Spleen (tissue), 11 donors: ENCODE measurements around the gene MDGA2. TPM values are rescaled to one million over a fixed set of nuclear protein-coding genes. Genes with fewer than 3 reads are reported as not detected.
"Not testable (repeated sequence)": the region's sequence is repeated elsewhere in the genome, so short reads cannot be mapped to it uniquely, and the experiment has no call there.

Source experiments
- DNase-seq: peaks from one replicate; pipeline ENCODE4 v3.0.0-alpha.2; 2020
- H3K27ac ChIP-seq, 8 donors: fragments of 200-600 bp; sonication (generic) in 7 of 8; 1 replicate in 4 of 8; 2 replicates in 4 of 8; pipeline versions ENCODE4 v1.5.0 to v1.8.0; 2016 to 2021; ENCODE audit warnings: inconsistent platforms in 4 of 8, mild to moderate bottlenecking in 4 of 8, moderate library complexity in 1 of 8
- H3K27me3 ChIP-seq, 7 donors: fragments of 200-600 bp; sonication (generic) in 6 of 7; replicated peaks in 1 of 7; 1 replicate in 4 of 7; 2 replicates in 3 of 7; pipeline versions ENCODE4 v1.5.0 to v1.8.0; 2016 to 2021; ENCODE audit warnings: inconsistent platforms in 3 of 7, mild to moderate bottlenecking in 1 of 7
- H3K36me3 ChIP-seq, 6 donors: fragments of 200-600 bp; sonication (generic) in 5 of 6; 1 replicate in 4 of 6; 2 replicates in 2 of 6; pipeline versions ENCODE4 v1.5.0 to v1.8.0; 2016 to 2021; ENCODE audit warnings: inconsistent platforms in 2 of 6
- H3K4me1 ChIP-seq, 6 donors: fragments of 200-600 bp; sonication (generic) in 5 of 6; 1 replicate in 3 of 6; 2 replicates in 3 of 6; pipeline versions ENCODE4 v1.5.0 to v1.8.0; 2016 to 2021; ENCODE audit warnings: inconsistent platforms in 3 of 6
- H3K4me3 ChIP-seq, 8 donors: fragments of 200-600 bp; sonication (generic) in 7 of 8; 1 replicate in 4 of 8; 2 replicates in 4 of 8; pipeline versions ENCODE4 v1.5.0 to v1.8.0; 2016 to 2021; ENCODE audit warnings: inconsistent platforms in 4 of 8, mild to moderate bottlenecking in 4 of 8, moderate library complexity in 2 of 8
- H3K9me3 ChIP-seq, 8 donors: fragments of 200-600 bp; sonication (generic) in 7 of 8; 1 replicate in 4 of 8; 2 replicates in 4 of 8; pipeline versions ENCODE4 v1.5.0 to v1.8.0; 2016 to 2021; ENCODE audit warnings: inconsistent platforms in 4 of 8
- POLR2A ChIP-seq, 3 donors: fragments of 450-650 bp; IDR thresholded peaks; one replicate each; pipeline ENCODE4 v1.5.1; 2017; ENCODE audit warnings: antibody characterized with exemption in 3 of 3, mild to moderate bottlenecking in 1 of 3
- POLR2AphosphoS5 ChIP-seq, 3 donors: sonication (generic); formaldehyde crosslinking; IDR thresholded peaks; one replicate each; pipeline ENCODE4 v1.5.1; 2017; ENCODE audit warnings: antibody characterized with exemption in 3 of 3
- WGBS, 5 donors: extraction: QIAGEN DNeasy Blood & Tissue Kit in 3 of 5; methylation state at CpG; one replicate each; pipeline versions ENCODE4 v1.1.5 to v1.1.7; 2013 to 2018; 5-methylcytosine and 5-hydroxymethylcytosine counted together
- intact Hi-C: fragments of 100-400 bp; cut with DNase I; formaldehyde crosslinking; loops from one replicate; pipeline ENCODE4 v1.15.0; 2023; ENCODE audit warnings: low total_unique reads
- polyA plus RNA-seq, 3 donors: library from polyadenylated mRNA; stranded (reverse); fragments of 200-250 nt; gene quantifications; one replicate each; pipeline ENCODE4 v1.2.1, GENCODE V29; 2013
- total RNA-seq, 7 donors: library from RNA; depleted of rRNA in 3 of 7; stranded (reverse); fragments of >200 nt in 3 of 7; fragmentation: NEBNext Ultra II Directional in 4 of 7; extraction: Animal tissue kit (Norgen Biotek cat#: 25700) in 4 of 7; gene quantifications; one replicate each; pipeline versions ENCODE4 v1.1.0 to v1.2.1, GENCODE V29; 2016 to 2021
- TF ChIP-seq, protein P1 (sequence below), 11 experiments: fragments of 200-600 bp in 7 of 11; fragments of 450-650 bp in 4 of 11; sonication (generic) in 4 of 11; IDR thresholded peaks in 8 of 11; conservative IDR thresholded peaks in 3 of 11; 1 replicate in 7 of 11; 2 replicates in 4 of 11; pipeline versions ENCODE4 v1.4.0 to v1.8.0; 2016 to 2021; ENCODE audit warnings: antibody characterized with exemption in 11 of 11, inconsistent platforms in 4 of 11, mild to moderate bottlenecking in 1 of 11
- donor health status: healthy with polysubstance abuse.
- donor health status: DM: no; HTN: no; CAD: no; lungs with moderate emphysema.
- donor health status: DM: no; HTN: no; CAD: no.
- donor health status: Bipolar disorder and iron deficiency.
- donor health status: healthy.
- donor health status: DM: no; HTN: no; CAD: no.
- donor health status: DM: yes; HTN: yes; CAD: no.

MDGA2 gene
- total and polyA plus RNA-seq, 10 donors = 0.06 to 0.26 (median 0.07) TPM; not detected in 7

DNA sequence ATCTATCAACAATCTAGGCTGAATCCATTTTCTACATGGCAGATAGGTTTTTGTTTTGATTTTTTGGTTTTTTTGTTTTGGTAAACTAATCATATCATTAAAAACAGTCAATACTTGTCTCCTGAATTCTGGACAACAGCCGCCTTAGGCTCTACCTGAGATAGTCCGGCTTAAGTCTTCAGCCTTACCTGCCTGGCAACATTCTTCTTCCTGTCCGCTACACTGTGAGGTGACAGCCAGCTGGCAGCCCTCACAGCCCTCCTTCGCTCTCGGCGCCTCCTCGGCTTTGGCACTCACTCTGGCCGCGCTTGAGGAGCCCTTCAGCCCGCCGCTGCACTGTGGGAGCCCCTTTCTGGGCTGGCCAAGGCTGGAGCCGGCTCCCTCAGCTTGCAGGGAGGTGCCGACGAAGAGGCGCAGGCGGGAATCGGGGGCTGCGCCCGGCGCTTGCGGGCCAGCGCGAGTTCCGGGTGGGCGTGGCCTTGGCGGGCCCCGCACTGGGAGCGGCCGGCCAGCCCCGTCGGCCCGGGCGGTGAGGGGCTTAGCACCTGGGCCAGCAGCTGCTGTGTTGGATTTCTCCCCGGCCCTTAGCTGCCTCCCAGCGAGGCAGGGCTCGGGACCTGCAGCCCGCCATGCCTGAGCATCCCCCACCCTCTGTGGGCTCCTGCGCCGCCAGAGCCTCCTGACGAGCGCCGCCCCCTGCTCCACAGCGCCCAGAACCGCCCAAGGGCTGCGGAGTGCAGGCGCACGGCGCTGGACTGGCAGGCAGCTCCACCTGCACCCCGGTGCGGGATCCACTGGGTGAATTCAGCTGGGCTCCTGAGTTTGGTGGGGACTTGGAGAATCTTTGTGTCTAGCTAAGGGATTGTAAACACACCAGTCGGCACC is 49.0 kb downstream of the MDGA2 start:
- 92 to 98% (median 93%) methylated on average over 25 to 51 of the region's 51 CpGs for WGBS, 5 donors
- no peak for DNase-seq
- no peak overlapping the region for H3K4me3 ChIP-seq
- TF ChIP-seq POLR2A (IDR thresholded peaks at IDR 0.05) (no peak), POLR2AphosphoS5 (IDR thresholded peaks at IDR 0.05) (no peak)
- TF ChIP-seq, protein P1, sequence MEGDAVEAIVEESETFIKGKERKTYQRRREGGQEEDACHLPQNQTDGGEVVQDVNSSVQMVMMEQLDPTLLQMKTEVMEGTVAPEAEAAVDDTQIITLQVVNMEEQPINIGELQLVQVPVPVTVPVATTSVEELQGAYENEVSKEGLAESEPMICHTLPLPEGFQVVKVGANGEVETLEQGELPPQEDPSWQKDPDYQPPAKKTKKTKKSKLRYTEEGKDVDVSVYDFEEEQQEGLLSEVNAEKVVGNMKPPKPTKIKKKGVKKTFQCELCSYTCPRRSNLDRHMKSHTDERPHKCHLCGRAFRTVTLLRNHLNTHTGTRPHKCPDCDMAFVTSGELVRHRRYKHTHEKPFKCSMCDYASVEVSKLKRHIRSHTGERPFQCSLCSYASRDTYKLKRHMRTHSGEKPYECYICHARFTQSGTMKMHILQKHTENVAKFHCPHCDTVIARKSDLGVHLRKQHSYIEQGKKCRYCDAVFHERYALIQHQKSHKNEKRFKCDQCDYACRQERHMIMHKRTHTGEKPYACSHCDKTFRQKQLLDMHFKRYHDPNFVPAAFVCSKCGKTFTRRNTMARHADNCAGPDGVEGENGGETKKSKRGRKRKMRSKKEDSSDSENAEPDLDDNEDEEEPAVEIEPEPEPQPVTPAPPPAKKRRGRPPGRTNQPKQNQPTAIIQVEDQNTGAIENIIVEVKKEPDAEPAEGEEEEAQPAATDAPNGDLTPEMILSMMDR (IDR thresholded peaks at IDR 0.05 in 8 of 11, conservative IDR thresholded peaks at IDR 0.05 in 3 of 11) = no peak
- H3K27me3 ChIP-seq = no peaks in the 10 kb centered on the region
- H3K36me3 ChIP-seq = no peaks in the 10 kb centered on the region
- peaks cover 0 to 15% (median 5%) of the 10 kb centered on the region in 8 donors for H3K9me3 ChIP-seq
- no peaks in the 10 kb centered on the region for H3K4me1 ChIP-seq
- H3K27ac ChIP-seq = no peak overlapping the region
- intact Hi-C loops = no loop called here

DNA sequence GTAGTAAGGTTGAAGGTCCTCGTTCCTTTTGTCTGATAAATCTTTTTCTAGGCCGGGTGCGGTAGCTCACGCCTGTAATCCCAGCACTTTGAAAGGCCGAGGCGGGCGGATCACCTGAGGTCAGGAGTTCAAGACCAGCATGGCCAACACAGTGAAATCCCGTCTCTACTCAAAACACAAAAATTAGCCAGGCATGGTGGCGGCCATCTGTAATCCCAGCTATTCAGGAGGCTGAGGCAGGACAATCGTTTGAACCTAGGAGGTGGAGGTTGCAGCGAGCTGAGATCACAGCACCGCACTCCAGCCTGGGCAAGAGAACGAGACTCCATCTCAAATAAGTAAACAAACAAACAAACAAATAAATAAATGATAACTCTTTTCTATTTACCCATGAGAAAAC is 51.3 kb downstream of the MDGA2 start:
- peaks cover 0 to 15% (median 5%) of the 10 kb centered on the region in 8 donors for H3K9me3 ChIP-seq
- DNase-seq = peak; percentile 37
- intact Hi-C loops, H3K36me3 ChIP-seq, H3K4me3 ChIP-seq, H3K27me3 ChIP-seq, H3K4me1 ChIP-seq, H3K27ac ChIP-seq: not testable (repeated sequence)
- WGBS, 5 donors = 86 to 93% (median 89%) methylated on average over 13 of the region's 13 CpGs

DNA sequence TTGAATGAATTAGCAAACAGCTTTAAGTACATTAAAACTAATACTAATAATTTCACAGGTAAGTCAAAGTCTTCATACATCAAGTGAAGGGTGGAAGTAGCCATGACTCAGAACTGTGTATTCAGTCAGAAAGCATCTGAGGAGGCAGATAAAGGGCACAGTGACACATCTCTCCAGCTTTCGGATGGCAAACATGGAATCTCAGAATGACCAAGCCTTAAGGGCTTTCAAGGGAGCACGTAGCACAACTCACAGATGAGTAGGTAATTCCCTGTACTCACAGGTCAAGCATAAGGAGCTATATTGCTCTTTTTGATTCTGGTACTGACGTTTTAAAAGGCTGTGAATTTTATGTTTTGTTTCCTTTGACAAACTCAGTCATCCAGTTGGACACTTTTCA is 56.0 kb downstream of the MDGA2 start:
- no peaks in the 10 kb centered on the region for H3K36me3 ChIP-seq
- H3K4me3 ChIP-seq = no peak overlapping the region
- DNase-seq = no peak
- 62 to 76% (median 68%) methylated on average over 3 of the region's 3 CpGs for WGBS, 5 donors
- no peak overlapping the region for H3K27ac ChIP-seq
- no peaks in the 10 kb centered on the region for H3K9me3 ChIP-seq
- no peaks in the 10 kb centered on the region for H3K4me1 ChIP-seq
- no peaks in the 10 kb centered on the region for H3K27me3 ChIP-seq
- intact Hi-C loops = no loop called here
- no peak for TF ChIP-seq POLR2A (IDR thresholded peaks at IDR 0.05)
- TF ChIP-seq, protein P1 (IDR thresholded peaks at IDR 0.05 in 8 of 11, conservative IDR thresholded peaks at IDR 0.05 in 3 of 11) = no peak
- no peak for TF ChIP-seq POLR2AphosphoS5 (IDR thresholded peaks at IDR 0.05)

DNA sequence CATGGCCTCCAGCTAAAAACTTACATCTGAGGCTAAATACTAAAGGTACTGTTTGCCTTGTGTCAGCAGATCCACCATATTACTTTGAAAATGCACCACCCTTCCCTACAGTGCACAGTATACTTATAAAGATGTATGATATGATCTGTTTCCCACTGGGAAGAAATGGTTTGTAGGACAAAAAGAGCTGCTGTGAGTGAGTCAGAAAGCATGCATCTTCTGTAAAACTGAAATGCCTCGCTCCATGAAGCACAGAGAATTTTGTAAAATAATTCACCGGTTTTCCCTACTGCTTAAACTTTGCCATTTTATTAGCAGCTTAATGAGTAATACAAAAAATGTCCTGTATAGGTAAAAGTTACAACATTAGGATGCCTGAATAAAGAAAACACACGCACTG is 68.8 kb downstream of the MDGA2 start:
- 81 to 92% (median 87%) methylated on average over 3 of the region's 3 CpGs for WGBS, 5 donors
- intact Hi-C loops = no loop called here

More for the DNA sequence above, 68.8 kb downstream of the MDGA2 start:
- Histone ChIP-seq H3K27ac (no peak overlapping the region), H3K27me3 (no peaks in the 10 kb centered on the region), H3K9me3 (peaks cover 0 to 3% (median 0%) of the 10 kb centered on the region in 8 donors), H3K4me1 (no peaks in the 10 kb centered on the region), H3K36me3 (no peaks in the 10 kb centered on the region), H3K4me3 (no peak overlapping the region)
- no peak for TF ChIP-seq POLR2AphosphoS5 (IDR thresholded peaks at IDR 0.05)
- no peak for TF ChIP-seq POLR2A (IDR thresholded peaks at IDR 0.05)
- TF ChIP-seq, protein P1 (IDR thresholded peaks at IDR 0.05 in 8 of 11, conservative IDR thresholded peaks at IDR 0.05 in 3 of 11) = no peak
- no peak for DNase-seq
